NCI-H128 (cell line): Measurements from ENCODE around the gene TUBA4B.

Experiments used
- DNase-seq: peaks from one replicate; lab custom pipeline; 2025; ENCODE audit not compliant: unreplicated experiment; lab: John Stamatoyannopoulos, UW

TUBA4B gene

DNA sequence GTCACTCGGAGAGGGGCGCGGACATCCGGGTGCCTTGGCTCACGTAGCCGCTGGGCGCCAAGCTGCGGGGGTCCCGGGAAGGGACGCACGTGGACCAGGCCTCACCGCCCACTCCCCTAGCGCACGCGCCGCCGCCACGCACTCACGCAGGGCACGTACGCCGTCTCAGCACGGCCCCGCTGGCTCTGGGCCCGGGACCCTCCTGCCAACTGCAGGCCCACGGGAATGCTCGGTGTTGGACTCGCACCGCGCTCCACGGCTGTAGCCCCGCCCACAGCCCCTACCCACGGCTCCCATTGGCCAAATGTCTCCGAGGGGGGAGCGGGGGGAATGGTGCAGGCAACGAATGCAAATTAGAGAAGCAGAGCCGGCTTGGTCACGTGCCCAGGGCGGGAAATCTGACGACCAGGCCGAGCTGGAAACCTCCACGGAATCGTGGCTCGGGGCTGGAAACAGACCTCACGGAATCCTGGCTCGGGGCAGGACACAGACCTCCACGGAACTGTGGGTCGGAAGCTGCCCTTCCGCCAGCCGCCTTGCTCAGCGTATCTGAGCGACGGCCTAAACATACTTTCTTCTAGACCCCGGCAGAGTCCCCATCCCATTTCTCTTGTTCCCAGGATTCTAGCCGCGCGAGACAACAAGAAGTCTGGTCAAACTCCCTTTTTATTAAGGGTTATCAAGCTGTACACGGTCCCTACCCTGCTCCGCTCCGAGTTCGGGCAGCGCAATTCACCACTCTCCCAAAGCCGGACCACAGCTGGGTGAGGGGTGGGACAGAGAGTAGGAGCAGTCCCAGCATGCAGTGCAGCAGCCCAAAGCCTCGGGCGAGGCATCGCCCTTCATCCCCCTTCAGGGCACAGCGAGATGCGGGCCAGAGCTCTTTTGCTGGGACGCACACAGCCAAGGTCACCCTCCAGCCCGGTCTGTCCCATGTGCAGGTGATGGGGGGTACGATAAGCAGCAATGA is 34.0 kb upstream of the TUBA4B start, which contains the start of gene ABCB6:
Gene ABCB6 (minus strand): TSS at position 227 of the 970 bp plus-strand sequence. CDS start 285 bp downstream, outside the sequence.
- peak; percentile 85 for DNase-seq

DNA sequence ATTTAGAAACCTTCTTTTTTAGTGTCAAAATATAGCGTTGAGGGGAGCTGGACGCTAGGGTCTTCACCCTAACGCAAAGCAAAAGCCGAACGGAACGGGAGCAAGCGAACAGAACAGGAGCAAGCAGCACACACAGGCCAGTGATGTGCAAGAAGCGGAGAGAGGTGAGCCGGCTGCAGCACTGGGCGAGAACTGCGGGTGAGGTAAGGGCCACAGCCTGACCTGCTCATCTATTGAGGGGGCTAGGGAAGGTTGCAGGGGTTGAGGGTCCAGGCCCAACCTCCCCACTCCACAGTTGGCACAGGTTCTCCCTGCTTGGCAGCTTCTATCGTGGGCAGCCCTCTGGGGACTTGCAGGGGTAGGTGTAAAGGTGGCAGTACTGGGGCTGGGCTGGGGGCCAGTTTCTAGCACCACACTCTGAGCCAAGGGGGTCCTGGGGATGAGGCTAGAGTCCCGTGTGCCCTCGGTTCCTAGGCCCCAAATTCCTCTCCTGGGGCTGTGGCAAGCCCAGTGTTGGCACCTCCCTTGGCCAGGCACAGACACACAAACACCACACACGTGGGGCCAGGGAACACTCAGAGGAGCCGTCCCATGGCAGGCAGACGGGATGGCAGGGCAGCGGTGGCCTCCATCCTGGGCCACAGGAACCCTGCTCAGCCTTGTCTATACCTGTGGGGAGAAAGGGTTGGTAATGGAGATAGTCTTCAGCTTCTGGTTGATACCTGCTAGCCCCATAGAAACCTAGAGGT is 33.1 kb upstream of the TUBA4B start:
- DNase-seq = no peak

- DNase-seq = no peak
Measured at GRCh38 chr2:219220652-219221402, 32.2 kb upstream of the TUBA4B start.

DNA sequence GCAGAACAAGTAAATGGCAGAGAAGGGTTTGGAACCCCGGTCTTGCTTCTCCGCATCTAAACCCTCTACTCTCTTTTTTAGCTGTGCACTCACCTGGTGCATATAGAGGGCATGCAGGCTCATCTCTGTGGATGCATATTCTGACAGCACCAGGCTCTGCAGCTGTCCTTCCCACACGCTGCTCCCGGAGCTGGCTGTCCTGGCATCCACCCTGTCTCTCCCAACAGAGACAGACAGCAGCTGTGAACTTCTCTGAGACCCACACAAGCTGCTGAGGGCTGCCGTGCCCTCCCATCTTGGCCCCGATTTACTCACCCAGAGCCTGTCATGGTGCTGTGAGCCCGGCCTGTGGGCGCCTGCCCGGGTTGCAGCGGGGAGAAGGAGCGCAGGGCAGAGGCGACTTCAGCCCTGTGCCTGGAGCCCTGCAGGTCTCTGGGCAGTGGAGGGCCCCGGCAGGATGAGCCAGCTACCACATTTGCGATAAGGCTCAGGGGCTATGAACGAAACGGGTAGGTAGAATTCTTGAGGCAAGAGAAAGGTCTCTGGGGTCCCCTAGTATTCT is 31.0 kb upstream of the TUBA4B start:
- DNase-seq = no peak

- no peak for DNase-seq
Measured at GRCh38 chr2:219223831-219224610, 29.0 kb upstream of the TUBA4B start.

DNA sequence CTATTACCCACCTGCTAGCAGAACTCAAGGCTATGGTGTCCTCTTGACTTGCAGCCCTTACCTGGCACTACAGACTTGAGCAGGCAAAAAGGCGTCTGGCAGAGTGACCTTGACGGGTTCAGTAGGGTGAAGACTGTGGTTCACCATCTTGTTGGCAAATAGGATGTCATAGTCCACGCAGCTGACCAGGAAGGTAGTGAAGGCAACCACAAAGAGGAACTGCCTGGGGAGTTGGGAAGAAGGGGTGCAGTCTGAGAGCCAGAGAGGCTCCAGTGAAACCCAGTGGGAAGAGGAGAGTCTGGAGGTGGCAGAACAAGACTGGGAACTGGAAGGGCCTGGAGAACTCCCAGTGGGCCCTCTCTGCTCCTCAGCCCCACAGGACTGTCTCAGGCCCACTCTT is 27.7 kb upstream of the TUBA4B start:
- no peak for DNase-seq

DNA sequence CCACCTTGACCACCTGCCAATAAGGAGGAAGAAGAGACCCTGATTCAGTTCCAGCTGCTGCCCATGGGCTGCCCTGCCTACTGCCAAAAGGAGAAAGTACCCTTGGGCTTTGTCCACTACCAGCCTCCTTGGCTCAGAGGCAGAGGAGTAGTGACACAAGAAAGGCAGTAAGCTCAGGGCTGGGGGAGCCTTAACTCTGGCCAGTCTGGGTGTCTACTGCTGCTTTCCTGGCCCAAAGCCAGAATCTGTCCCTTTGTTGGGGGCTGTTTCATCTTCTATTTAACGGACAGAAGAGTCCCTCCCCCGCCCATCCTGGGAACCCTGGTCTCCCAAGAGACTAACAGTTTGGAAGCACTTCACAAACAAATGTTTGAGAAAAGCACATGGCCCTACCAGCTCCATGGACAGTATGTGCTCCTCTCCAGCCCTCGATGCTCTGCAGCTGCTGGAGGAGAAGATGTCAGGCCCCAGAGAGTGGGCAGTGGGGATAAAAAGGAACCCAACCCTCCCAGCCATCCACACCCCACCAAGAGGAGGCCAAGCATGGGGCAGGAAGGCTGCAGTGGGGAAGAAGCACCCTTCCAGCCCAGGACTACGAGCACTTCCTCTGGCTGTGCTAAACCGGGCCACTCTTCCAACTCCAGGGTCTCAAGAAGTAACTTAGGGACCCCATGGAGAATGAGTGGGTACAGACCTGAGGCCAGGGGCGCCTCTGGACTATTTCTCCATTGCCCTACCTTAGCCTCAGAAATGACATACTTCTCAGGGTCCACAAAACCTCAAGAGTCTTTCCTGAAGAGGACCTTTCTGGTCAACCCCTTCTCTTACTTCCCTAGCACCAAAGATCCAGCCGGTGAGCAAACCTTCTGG is 24.8 kb upstream of the TUBA4B start:
- no peak for DNase-seq

GRCh38 chr2:219228911-219229304 is 24.1 kb upstream of the TUBA4B start:
- no peak for DNase-seq

DNA sequence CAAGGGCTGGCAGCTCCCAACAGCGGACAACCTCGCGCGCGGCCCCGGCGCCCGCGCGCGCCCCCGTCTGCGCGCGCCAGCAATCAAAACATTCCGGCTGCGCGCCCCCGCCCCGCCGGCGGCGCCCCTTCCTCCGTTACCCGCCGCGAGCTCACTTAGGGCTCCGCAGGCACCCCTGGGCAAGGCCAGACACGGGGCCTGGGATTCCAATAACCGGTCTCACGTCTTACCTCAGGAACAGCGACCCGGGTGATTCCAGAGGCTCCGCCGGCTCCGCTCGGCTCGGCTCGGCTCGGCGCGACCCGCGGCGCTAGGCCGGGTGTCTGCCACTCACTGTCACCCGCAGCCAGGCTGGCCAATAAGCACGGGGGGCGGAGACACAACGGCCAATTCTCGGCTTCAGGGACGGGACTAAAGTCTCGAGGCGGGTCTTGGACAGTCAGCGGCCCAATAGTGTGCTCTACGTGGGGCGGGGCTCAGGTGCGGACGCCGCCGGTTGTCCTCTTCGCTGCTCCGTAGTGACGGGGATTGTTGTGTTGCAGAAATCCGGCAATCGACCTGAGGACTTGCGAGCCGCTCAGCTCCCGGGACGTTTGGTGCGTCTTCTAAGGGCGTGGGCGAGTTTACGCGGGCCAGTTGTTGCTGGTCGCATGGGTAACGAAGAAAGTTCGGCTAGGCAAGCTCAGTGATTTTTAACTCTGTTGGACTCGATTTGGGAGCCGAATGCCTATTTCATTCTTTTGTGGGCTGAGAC is 23.6 kb upstream of the TUBA4B start, which contains the start of the genes ANKZF1 and ATG9A:
Gene ANKZF1 (plus strand): TSS at position 502 of the 754 bp plus-strand sequence. CDS start 452 bp downstream, outside the sequence.
Gene ATG9A (minus strand): TSS at position 332 of the 754 bp plus-strand sequence. CDS start 1,612 bp downstream, outside the sequence.
- DNase-seq = peak; percentile 95

- DNase-seq = no peak
Measured at GRCh38 chr2:219230059-219230540, 22.9 kb upstream of the TUBA4B start.

DNA sequence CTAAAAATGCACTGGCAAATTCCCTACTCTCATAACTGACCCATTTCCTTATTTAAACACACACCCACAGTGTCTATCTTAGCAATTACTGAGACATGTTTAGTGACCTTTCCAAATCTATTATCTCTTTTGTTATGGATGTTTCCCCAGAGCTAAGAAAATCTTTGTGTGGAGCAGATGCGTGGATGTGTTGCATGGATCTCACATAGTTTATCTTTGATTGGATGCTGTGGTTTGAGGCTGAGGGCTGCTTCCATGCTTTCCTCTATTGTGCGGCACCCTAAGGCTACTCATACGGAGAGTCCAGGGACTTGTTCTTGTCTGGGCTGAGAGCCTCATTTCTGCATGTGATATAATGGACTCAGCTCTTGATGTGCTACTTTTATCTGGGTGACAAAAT is 18.7 kb upstream of the TUBA4B start:
- no peak for DNase-seq

DNA sequence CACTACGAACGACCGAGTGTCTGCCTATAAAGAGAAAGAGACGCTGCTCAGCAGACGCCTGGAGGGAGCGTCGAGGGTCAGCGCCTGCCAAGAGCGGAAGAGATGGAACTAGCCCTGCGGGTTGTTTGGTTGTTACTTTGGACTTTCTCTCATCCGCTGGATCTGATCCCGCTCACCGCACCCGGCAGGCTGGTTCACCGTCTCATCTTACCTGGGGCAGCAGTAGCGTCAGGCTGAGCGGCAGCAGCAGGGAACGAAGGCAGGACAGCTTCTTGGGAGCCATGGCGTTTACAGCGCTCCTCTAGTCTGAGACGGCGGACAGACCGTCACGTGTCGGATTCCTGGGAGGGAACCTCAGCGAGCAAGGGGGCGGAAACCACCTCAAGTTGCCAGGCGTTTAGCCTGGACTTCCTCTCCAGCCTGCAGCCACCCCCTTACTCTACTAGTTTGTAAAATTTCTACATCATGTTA is 9.7 kb upstream of the TUBA4B start:
- DNase-seq = no peak

- no peak for DNase-seq
Measured at GRCh38 chr2:219244789-219245147, 8.3 kb upstream of the TUBA4B start.

DNA sequence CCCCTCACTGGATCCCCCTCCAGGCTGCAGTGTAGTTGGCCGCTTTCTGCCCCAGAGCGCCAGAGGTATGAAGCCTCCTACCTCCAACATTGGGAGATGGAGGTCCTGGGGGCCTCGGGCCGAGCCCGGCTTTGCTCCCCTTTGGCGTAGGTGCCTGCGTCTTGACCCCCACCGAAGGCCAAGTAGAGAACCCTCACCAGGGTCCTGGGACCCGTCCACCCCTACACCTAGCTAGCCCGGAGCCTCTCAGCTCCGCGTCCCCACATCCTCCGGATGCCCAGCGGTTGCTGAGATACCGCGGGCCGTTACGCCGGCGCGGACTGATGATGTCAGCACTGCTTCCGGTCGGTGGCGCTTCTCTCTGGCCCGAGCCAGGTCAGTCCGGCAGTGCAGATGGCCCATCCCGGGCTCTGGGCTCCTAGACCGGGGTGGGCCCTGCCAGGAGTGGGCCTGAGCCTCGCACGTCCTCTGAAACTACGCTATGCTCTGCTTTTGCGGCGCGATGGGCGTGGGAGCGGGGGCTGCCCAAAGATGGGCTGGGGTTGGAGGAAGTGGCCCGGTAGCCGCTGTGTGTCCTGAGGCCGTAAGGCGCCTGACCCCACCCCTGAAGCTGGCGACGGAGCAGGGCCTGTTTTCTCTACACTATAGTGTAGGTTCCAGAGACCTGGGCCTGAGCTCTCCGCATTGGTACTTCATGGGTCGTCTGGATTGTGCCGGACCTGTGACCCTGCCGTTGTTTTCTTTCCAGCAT is 7.7 kb upstream of the TUBA4B start, which contains the start of the genes GLB1L and STK16:
Gene GLB1L (minus strand): TSS at position 297 of the 751 bp plus-strand sequence. CDS start 1,871 bp downstream, outside the sequence.
Gene STK16 (plus strand): TSS at position 332 of the 751 bp plus-strand sequence. CDS start 521 bp downstream, outside the sequence.
- DNase-seq = peak; percentile 43

GRCh38 chr2:219245899-219246230 is 7.2 kb upstream of the TUBA4B start:
- no peak for DNase-seq

GRCh38 chr2:219246559-219246958 is 6.5 kb upstream of the TUBA4B start:
- DNase-seq = no peak
